WTC11 (cell line): Measurements from ENCODE around the gene PLK3. TPM values are rescaled to one million over a fixed set of nuclear protein-coding genes. Genes with fewer than 3 reads are reported as not detected.

Experiments
- AR ChIP-seq: fragments of 250-450 bp; sonication (Bioruptor Pico); IDR thresholded peaks from 2 replicates; pipeline ENCODE4 v1.9.0; 2021; ENCODE audit warnings: mild to moderate bottlenecking
- CDX4 ChIP-seq: fragments of 250-450 bp; sonication (Bioruptor Pico); IDR thresholded peaks from 2 replicates; pipeline ENCODE4 v1.9.0; 2021; ENCODE audit warnings: moderate library complexity, mild to moderate bottlenecking, inconsistent platforms, borderline replicate concordance
- CREB1 ChIP-seq: sonication (generic); formaldehyde crosslinking; IDR thresholded peaks from 2 replicates; pipeline ENCODE4 v1.8.0; 2023; ENCODE audit warnings: mild to moderate bottlenecking, missing genetic modification reagents
- ETV6 ChIP-seq: sonication (generic); formaldehyde crosslinking; IDR thresholded peaks from 2 replicates; pipeline ENCODE4 v1.8.1; 2022; ENCODE audit warnings: mild to moderate bottlenecking, missing genetic modification reagents
- FOXJ3 ChIP-seq: sonication (generic); formaldehyde crosslinking; IDR thresholded peaks from 2 replicates; pipeline ENCODE4 v1.9.0; 2021; ENCODE audit warnings: missing genetic modification reagents, mild to moderate bottlenecking, borderline replicate concordance
- GRHL2 ChIP-seq: fragments of 250-450 bp; sonication (Bioruptor Pico); IDR thresholded peaks from 2 replicates; pipeline ENCODE4 v1.8.0; 2022; ENCODE audit warnings: mild to moderate bottlenecking, moderate library complexity; ENCODE audit not compliant: insufficient replicate concordance, severe bottlenecking
- IRF1 ChIP-seq: sonication (generic); formaldehyde crosslinking; IDR thresholded peaks from 2 replicates; pipeline ENCODE4 v1.8.0; 2023; ENCODE audit warnings: missing genetic modification reagents
- IRF2 ChIP-seq: sonication (generic); formaldehyde crosslinking; IDR thresholded peaks from 2 replicates; pipeline ENCODE4 v1.8.0; 2022; ENCODE audit warnings: low read depth, missing genetic modification reagents, borderline replicate concordance
- JAZF1 ChIP-seq: fragments of 250-450 bp; sonication (Bioruptor Pico); IDR thresholded peaks from 2 replicates; pipeline ENCODE4 v1.9.0; 2021; ENCODE audit warnings: moderate library complexity, mild to moderate bottlenecking, inconsistent platforms
- MXD4 ChIP-seq: fragments of 250-450 bp; sonication (Bioruptor Pico); IDR thresholded peaks from 2 replicates; pipeline ENCODE4 v1.8.0; 2021; ENCODE audit warnings: mild to moderate bottlenecking, moderate library complexity, borderline replicate concordance
- PRDM15 ChIP-seq: sonication (generic); formaldehyde crosslinking; IDR thresholded peaks from 2 replicates; pipeline ENCODE4 v1.8.0; 2022; ENCODE audit warnings: missing genetic modification reagents
- PREB ChIP-seq: sonication (generic); formaldehyde crosslinking; IDR thresholded peaks from 2 replicates; pipeline ENCODE4 v1.8.1; 2022; ENCODE audit warnings: mild to moderate bottlenecking, missing genetic modification reagents, moderate library complexity, borderline replicate concordance
- SMAD4 ChIP-seq: sonication (generic); formaldehyde crosslinking; IDR thresholded peaks from 2 replicates; pipeline ENCODE4 v1.8.0; 2022; ENCODE audit warnings: mild to moderate bottlenecking, missing genetic modification reagents
- SP1 ChIP-seq: sonication (generic); formaldehyde crosslinking; conservative IDR thresholded peaks from 2 replicates; pipeline ENCODE4 v1.8.1; 2022; ENCODE audit warnings: missing genetic modification reagents
- TCF7 ChIP-seq: sonication (generic); formaldehyde crosslinking; IDR thresholded peaks from 2 replicates; pipeline ENCODE4 v1.8.0; 2022; ENCODE audit warnings: mild to moderate bottlenecking, low read depth, missing genetic modification reagents, moderate library complexity
- TEAD1 ChIP-seq: sonication (generic); formaldehyde crosslinking; IDR thresholded peaks from 2 replicates; pipeline ENCODE4 v1.8.0; 2022; ENCODE audit warnings: mild to moderate bottlenecking, missing genetic modification reagents
- USF1 ChIP-seq: sonication (generic); formaldehyde crosslinking; IDR thresholded peaks from 2 replicates; pipeline ENCODE4 v1.8.0; 2022; ENCODE audit warnings: mild to moderate bottlenecking, missing genetic modification reagents
- USF2 ChIP-seq: sonication (generic); formaldehyde crosslinking; IDR thresholded peaks from 2 replicates; pipeline ENCODE4 v1.8.1; 2023; ENCODE audit warnings: mild to moderate bottlenecking, missing genetic modification reagents, moderate library complexity
- ZBTB21 ChIP-seq: sonication (generic); formaldehyde crosslinking; IDR thresholded peaks from 2 replicates; pipeline ENCODE4 v1.8.1; 2023; ENCODE audit warnings: mild to moderate bottlenecking, missing genetic modification reagents, borderline replicate concordance
- ZBTB43 ChIP-seq: sonication (generic); formaldehyde crosslinking; IDR thresholded peaks from 2 replicates; pipeline ENCODE4 v1.8.1; 2023; ENCODE audit warnings: mild to moderate bottlenecking, missing genetic modification reagents
- ZNF219 ChIP-seq: sonication (generic); formaldehyde crosslinking; IDR thresholded peaks from 2 replicates; pipeline ENCODE4 v1.8.0; 2023; ENCODE audit warnings: missing genetic modification reagents, mild to moderate bottlenecking, borderline replicate concordance
- ZNF281 ChIP-seq: sonication (generic); formaldehyde crosslinking; IDR thresholded peaks from 2 replicates; pipeline ENCODE4 v1.8.0; 2023; ENCODE audit warnings: mild to moderate bottlenecking, missing genetic modification reagents
- ZNF317 ChIP-seq: sonication (generic); formaldehyde crosslinking; IDR thresholded peaks from 2 replicates; pipeline ENCODE4 v1.8.1; 2023; ENCODE audit warnings: low read depth, mild to moderate bottlenecking, moderate library complexity, missing genetic modification reagents, borderline replicate concordance
- total RNA-seq: library from RNA; stranded (reverse); gene quantifications from 3 replicates; pipeline ENCODE4 v1.2.3, GENCODE V29; 2021

PLK3 gene
- total RNA-seq, 1 experiment from 2014 or later: 16.4 TPM

- TF ChIP-seq PRDM15 (CRISPR knock-in tag): peak; percentile 54; the same call in 1 of the 2 replicates
- no peak for TF ChIP-seq SMAD4
- no peak for TF ChIP-seq ZNF317 (CRISPR knock-in tag)
- TF ChIP-seq ZNF281: 0 out of 2 replicates have a peak, but pooled peaks have one; percentile 30
- no peak for TF ChIP-seq JAZF1 (CRISPR knock-in tag)
- peak; percentile 95 for TF ChIP-seq ETV6 (CRISPR knock-in tag)
- TF ChIP-seq ZNF219: no peak
- TF ChIP-seq USF1 (CRISPR knock-in tag): peak; percentile 71; the same call in 1 of the 2 replicates
- no peak for TF ChIP-seq TEAD1 (CRISPR knock-in tag)
- no peak for TF ChIP-seq FOXJ3 (CRISPR knock-in tag)
- no peak for TF ChIP-seq TCF7 (CRISPR knock-in tag)
- TF ChIP-seq ZBTB21 (CRISPR knock-in tag): peak; percentile 58; the same call in 1 of the 2 replicates
- TF ChIP-seq MXD4: no peak
- TF ChIP-seq USF2 (CRISPR knock-in tag): peak; percentile 62
- no peak for TF ChIP-seq IRF2 (CRISPR knock-in tag)
- no peak for TF ChIP-seq CDX4 (CRISPR knock-in tag)
- no peak for TF ChIP-seq PREB (CRISPR knock-in tag)
- no peak for TF ChIP-seq ZBTB43 (CRISPR knock-in tag)
- TF ChIP-seq CREB1 (CRISPR knock-in tag): no peak
- TF ChIP-seq IRF1 (CRISPR knock-in tag): peak; percentile 43; the same call in 1 of the 2 replicates
- no peak for TF ChIP-seq GRHL2
- TF ChIP-seq AR (CRISPR knock-in tag): no peak
- TF ChIP-seq SP1 (CRISPR knock-in tag): peak; percentile 40; the same call in 1 of the 2 replicates
These were observed 13.9 kb upstream of the PLK3 start (continued) for GRCh38 chr1:44786138-44786840.
